NCI-H1092 treated with DMSO at 0.1 percent for 48 hours (cell line): ENCODE measurements around the gene CHD6.

Experiments
- DNase-seq: peaks from one replicate; lab custom pipeline; 2025; lab: John Stamatoyannopoulos, UW

The CHD6 gene

GRCh38 chr20:41424546-41424945, 193.6 kb downstream of the CHD6 start:
- no peak for DNase-seq

DNA sequence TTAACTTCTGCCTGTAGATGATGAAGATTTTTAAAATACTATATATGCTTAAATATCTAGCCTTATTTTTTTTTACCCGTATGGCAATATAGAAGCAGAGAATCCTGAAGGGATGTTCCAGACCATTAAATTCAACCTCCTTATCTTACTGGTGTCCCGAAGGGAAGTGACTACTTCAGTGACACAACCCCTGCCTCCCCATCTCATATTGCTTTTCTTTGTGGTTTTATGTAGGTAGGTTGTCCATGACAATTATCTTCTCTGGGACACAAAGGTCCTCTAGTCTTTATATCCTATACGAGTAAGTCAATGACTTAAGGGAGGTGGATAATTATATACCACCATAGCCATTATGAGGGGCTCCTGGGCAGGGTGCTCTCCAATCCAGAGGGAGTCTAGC, 194.2 kb downstream of the CHD6 start:
- DNase-seq = no peak

DNA sequence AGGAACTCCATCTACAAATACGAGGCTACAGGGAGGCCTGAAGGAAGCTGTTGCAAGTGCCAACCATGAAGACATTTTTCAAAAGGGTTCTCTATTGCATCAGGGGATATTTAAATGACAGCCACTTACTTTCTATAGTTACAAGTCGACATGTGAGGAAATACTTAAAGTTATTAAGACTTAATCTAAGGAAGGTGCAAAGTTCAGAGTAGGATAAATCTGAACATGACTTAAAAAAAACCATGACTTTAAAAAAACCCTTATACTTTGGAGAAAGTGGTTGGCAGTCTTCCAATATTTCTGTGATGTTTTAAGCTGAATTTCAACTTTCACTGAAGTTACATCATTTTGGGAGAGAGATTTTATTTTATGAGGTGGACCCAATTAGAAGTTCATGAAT, 195.2 kb downstream of the CHD6 start:
- DNase-seq = no peak

DNA sequence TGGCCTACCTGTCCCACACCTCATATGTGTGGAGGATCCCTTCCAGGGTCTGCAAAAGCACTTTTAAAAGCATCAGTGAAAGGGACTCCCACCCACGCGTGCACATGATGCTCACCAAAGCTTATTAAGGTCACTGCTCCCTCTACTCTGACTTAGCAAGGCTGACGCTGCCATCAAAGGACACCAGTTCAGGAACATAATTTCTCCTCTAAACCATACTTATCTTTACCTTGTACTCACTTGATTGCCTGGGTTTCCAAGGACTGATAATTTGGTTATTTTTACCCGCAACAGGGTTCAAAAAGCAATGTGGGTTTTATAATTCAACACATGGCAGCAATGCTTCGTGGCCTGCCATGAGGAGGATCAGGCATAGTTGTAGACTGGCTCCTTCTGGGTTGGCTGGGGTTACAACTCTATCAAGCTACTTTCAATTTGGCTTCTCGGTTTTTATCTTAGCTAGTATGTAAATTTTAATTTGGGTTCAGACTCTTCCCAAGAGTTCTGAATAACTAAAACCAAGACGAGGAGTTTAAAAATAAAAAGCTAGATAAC, 199.4 kb downstream of the CHD6 start:
- DNase-seq = no peak

GRCh38 chr20:41418031-41418430, 200.1 kb downstream of the CHD6 start:
- no peak for DNase-seq

DNA sequence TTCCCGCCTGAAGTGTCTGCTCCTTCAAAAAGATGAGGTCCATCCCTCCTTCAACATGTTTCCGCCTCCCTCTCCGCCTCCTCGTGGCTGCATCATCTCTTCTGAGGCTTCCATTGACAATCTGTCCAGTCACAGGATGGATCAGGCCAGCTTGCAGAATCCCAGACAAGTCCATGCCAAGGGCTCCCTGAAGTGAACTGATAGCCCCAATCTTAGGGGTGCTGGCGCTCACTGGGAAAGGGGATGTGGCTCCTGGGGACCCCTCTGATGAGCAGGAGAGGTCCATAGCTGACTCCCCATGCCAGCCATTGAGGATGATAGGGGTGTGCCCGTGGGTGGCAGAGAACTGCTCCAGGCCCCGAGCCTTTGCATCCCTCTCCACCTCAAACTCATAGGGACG, 203.0 kb downstream of the CHD6 start:
- no peak for DNase-seq

- no peak for DNase-seq
Measured at GRCh38 chr20:41413169-41413568, 205.0 kb downstream of the CHD6 start.

- DNase-seq = no peak
Measured at GRCh38 chr20:41412324-41413120, 205.7 kb downstream of the CHD6 start.

DNA sequence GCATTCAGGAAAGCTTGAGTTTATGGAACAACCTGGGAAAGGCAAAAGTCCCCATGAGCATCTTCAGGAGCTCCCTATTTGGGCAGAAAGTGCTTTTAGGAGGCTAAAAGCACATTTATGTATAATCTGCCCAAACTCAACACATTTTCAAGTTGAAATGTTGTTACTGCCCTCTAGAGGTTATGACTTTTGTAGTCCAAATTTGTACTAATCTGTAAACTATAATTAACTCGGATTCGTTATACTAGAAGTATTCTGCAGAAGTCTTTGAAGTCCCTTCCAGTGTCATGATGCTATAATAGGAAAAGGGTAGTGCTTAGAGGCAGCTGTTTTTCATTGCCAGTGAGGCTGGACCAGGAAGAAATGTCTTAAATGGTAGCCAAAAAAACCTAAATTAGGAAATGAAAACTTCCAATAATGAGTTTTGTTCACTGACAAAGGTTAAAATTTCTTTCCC, 206.8 kb downstream of the CHD6 start:
- no peak for DNase-seq

DNA sequence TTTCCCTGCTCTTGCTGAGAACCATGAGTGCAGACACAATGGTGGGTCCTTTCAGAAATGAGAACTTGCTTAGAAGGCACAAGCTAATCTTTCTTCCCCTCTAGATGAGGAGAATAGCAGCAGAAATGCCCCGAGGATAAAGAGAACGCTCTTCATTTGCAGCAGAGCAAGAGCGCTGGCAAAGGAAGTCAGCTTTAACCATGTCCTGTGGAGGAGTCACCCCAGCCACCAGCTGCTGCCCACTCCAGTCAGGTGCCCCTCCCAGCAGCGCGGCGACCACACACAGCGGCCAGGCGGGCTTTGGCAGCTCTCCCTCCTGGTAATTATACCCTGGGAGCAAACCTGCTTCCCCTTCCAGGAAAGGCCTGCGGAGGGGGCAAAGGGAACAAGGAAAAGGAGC, 209.2 kb downstream of the CHD6 start:
- DNase-seq = peak; percentile 88

GRCh38 chr20:41408156-41408794, 209.9 kb downstream of the CHD6 start:
- no peak for DNase-seq

DNA sequence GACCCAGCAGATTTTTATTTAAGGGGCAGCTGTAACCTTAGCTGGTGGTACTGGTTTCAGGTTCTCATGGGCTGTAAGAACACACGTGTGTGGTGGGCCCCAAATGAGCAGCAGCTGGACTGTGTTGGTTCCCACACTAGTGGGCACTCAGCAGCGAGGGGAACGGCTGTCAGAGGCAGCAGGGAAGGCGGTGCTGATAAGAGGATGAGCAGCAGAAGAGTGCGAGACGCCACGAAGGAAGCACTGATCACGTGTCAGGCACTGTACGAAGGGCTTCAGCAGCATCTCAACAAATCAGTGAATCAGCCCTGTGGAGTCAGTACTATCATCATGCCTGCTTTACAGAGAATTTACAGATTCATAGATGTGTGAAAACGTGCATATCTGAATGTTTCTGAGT, 210.6 kb downstream of the CHD6 start:
- DNase-seq = no peak

- DNase-seq = no peak
Measured at GRCh38 chr20:41406896-41407444, 211.2 kb downstream of the CHD6 start.

GRCh38 chr20:41406353-41406752, 211.8 kb downstream of the CHD6 start:
- no peak for DNase-seq

- no peak for DNase-seq
Measured at GRCh38 chr20:41405436-41405835, 212.7 kb downstream of the CHD6 start.

- DNase-seq = no peak
Measured at GRCh38 chr20:41403604-41404003, 214.6 kb downstream of the CHD6 start.

DNA sequence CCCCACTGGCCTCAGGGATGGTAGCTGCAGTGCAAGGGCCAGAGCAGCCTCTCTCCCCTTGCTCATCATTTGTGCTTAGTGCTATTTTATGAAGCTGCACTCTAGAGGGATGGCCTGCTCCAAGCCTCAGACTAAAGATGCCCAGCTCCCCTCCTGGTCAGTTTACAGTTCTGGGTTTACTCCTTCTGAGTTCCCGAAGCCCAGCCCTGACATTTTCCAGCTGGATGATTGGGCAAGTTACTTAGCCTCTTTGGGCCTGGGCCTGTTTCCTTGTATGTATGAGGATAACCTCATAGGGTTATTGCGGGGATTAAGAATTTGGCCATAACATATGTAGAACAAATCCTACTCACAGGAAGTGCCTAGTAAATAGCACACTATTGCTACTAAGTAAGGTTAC, 219.8 kb downstream of the CHD6 start:
- DNase-seq = no peak

DNA sequence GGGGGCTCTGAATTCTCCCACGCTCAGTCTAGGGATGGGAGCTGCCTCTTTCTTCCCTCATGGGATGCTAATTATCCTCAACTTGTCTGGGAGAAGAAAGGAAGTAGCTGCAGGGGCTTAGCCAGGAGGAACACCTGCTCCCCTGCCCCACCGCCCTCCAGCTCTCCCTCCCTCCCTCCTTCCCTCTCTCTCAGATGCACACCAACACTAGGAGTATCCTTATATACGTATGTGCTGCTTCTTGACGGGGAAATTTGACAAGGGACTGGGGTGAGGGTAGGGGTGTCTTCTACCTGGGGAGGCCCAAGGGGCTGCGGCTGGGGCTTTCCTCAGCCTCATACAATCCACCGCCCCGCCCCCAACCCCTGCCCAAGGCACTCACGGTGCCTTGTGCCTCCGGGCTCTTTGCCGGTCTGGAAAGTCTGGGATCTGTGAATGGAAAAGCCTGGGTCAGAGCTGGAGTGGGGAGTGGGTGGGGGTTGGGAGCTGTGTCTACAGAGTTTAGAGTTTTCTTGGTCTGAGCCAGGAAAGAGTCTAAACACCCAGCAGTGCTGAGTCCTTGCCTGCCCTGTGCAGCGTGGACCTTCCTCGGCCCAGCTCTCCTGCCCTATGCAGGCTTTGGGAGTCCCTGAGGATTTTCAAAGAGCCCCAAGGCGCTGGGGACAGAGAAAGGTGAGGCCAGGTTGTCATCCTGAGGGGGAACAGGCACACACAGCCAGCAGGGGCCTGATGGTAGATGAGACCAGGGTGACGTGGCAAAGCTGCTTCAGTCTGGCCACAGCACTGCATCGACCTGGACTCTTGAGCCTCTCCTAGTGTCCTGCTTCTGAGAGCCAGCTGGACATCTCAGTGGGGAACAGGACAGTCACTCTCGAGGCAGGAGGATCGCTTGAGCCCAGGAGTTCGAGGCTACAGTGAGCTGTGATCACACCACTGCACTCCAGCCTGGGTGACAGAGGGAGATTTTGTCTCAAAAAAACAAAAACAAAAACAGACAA, 222.2 kb downstream of the CHD6 start:
- DNase-seq = no peak

DNA sequence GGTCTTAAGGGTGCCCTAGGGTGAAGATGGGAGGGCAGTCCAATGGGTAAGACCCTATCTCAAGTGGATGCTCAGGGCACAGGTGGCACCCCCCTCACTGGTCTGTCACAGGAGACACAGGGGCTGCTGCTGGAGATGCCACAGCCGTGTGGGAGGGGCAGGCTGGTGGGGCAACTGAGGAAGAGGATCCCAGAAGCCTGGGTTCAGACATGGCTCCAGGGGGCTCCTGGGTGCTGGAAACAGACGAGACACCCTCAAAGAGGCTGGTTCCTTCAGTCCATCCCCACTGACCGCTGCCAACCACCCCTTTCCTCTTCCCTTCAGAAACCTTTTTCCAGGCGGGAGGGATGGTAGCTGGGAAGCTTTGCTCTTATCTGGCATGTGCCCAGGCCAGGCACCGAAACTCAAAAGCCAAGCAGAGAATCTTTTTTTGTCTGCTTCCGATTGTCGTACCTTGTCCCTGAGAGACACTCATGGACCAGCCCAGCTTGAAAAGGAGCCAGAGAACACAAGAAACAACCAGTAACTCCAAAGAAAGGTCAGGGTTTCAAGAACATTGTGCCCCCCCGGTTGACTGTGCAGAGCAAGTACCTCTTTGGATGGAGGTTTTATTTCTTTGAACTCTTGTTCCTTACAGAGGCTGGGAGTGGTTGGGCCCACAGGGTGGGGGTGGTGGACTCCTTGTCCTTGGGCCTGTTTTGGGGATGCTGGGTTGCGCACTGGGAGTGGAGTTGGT, 223.1 kb downstream of the CHD6 start:
- no peak for DNase-seq

DNA sequence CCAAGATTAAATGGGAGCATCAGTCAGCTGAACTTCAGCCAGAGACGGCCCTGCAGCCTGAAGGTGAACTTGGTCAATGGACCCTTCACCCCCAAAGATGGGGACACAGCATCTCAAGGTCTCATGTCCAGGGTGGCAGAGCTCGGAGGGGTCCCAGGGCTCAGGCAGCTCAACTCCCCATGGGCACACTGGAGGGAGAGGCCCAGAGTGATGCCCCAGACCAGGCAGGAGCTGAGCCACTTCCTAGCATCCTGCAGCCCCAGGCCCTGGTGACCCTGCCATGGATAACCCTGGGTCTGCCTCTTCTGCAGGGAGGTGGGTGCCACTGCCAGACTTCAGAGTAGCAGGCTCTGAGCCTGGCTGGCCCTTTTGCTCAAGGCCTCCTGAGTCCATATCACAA, 224.1 kb downstream of the CHD6 start:
- no peak for DNase-seq

GRCh38 chr20:41393705-41394066, 224.5 kb downstream of the CHD6 start:
- no peak for DNase-seq
